Stimulated activated naive CD8-positive, alpha-beta T cell treated with anti-CD3 and anti-CD28 coated beads, Interleukin-15, Interleukin-2, amounts not matched to agents 100 ng/mL and 50 ng/mL, for 24 hours (primary cell): Measurements from ENCODE around the gene CELF1.

ENCODE experiments used
- H3K27ac Mint-ChIP-seq: one replicate; pipeline ENCODE4 v1.8.0; 2021; ENCODE audit warnings: mild to moderate bottlenecking, mixed read lengths
- H3K27me3 Mint-ChIP-seq: one replicate; pipeline ENCODE4 v1.8.0; 2021; ENCODE audit warnings: mixed read lengths
- H3K36me3 Mint-ChIP-seq: one replicate; pipeline ENCODE4 v1.8.0; 2021; ENCODE audit warnings: low read depth, mixed read lengths
- H3K4me1 Mint-ChIP-seq: one replicate; pipeline ENCODE4 v1.8.0; 2021; ENCODE audit warnings: low read depth, mixed read lengths
- H3K4me3 Mint-ChIP-seq: one replicate; pipeline ENCODE4 v1.8.0; 2021; ENCODE audit warnings: mild to moderate bottlenecking, mixed read lengths
- H3K9me3 Mint-ChIP-seq: one replicate; pipeline ENCODE4 v1.8.0; 2021; ENCODE audit warnings: mixed read lengths

CELF1 gene

GRCh38 chr11:47434011-47434786 lies 118.7 kb downstream of the CELF1 start:
- Mint-ChIP-seq H3K4me1 (no peaks in the 10 kb centered on the region), H3K27me3 (no peaks in the 10 kb centered on the region), H3K9me3 (no peaks in the 10 kb centered on the region), H3K27ac (no peak overlapping the region), H3K4me3 (no peak overlapping the region), H3K36me3 (no peaks in the 10 kb centered on the region)

DNA sequence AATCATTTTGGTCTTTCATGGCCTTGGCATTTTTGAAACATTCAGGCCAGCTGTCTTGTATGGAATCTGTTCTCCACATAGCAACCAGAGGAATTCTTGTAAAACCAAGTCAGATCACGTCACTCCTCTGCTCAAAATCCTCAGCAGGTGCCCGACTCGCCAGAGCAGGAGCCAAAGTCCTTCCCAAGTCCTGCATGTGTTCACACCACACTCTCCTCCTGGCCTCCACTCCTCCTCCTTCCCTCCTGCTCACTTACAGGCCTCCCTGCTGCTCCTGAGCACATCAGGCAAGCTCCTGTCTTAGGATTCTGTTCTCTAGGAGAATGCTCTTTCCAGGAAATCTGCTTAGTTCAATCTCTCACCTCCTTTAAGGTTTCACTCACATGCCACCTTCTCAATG lies 119.8 kb downstream of the CELF1 start:
- no peak overlapping the region for H3K4me3 Mint-ChIP-seq
- no peak overlapping the region for H3K27ac Mint-ChIP-seq
- H3K4me1 Mint-ChIP-seq, result no peaks in the 10 kb centered on the region

GRCh38 chr11:47431356-47432083 lies 121.4 kb downstream of the CELF1 start:
- Mint-ChIP-seq H3K27me3 (no peaks in the 10 kb centered on the region), H3K27ac (no peak overlapping the region), H3K9me3 (no peaks in the 10 kb centered on the region), H3K36me3 (no peaks in the 10 kb centered on the region), H3K4me1 (peaks cover 7% of the 10 kb centered on the region), H3K4me3 (no peak overlapping the region)

More for the DNA sequence above, 119.8 kb downstream of the CELF1 start:
- Mint-ChIP-seq H3K36me3 (no peaks in the 10 kb centered on the region), H3K27me3 (no peaks in the 10 kb centered on the region), H3K9me3 (no peaks in the 10 kb centered on the region)

- Mint-ChIP-seq H3K36me3 (peaks cover 9% of the 10 kb centered on the region), H3K4me1 (peaks cover 16% of the 10 kb centered on the region), H3K27ac (no peak overlapping the region)
Observed at GRCh38 chr11:47430524-47430923, 122.4 kb downstream of the CELF1 start.

DNA sequence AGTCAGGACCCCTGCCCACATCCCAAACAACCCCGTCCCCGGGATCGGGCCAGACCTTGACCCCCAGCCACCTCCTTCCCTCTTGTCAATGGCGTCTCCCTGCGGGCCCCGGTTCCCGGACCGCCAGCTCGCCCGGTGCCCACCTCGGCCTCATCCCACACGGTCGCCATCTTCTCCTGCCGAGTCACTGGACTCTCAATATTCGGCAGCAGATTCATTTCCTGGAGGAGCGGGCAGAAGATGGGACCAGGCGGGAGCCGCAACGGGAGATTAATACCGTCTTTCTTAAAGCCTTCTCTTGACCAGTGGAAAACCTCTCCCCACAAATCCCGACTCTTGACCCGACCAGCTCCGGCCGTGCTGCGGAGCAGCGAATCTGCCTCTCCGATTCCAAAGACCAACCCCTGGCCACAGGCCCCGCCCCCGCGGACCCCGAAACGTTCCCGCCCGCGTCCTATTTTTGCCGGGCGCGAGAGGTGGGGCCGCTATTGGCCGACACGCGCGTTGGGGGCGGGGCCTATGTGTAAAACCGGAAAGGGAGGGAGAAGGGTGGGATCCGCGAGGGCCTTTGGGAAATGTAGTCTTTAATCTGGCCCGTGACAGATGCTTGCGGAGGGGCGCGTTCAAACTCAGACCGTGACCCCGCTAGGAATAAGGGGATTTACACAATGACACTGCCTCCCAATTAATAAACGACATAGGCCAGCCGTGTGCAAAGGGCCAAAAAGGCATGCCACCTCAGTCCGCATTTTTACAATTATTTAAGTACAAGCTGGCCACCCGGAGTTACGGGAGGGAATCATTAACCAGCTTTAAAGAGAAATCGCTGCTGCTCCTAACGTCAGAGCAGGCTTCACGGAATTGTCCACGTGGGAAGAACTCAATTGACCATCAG lies 126.6 kb downstream of the CELF1 start, which contains the start of gene PSMC3:
TSS of gene PSMC3 (minus strand) at position 378 of the 895 bp plus-strand sequence. CDS start at position 218, 160 bp downstream.
- peak within 1 kb of the TSS; percentile 94 for H3K4me3 Mint-ChIP-seq
- no peaks in the 10 kb centered on the region for H3K27me3 Mint-ChIP-seq
- peak within 1 kb of the TSS; percentile 100 for H3K27ac Mint-ChIP-seq
- H3K9me3 Mint-ChIP-seq, result no peaks in the 10 kb centered on the region
- peaks cover 30% of the 10 kb centered on the region for H3K36me3 Mint-ChIP-seq
- peaks cover 35% of the 10 kb centered on the region for H3K4me1 Mint-ChIP-seq

More at GRCh38 chr11:47430524-47430923, 122.4 kb downstream of the CELF1 start:
- no peaks in the 10 kb centered on the region for H3K9me3 Mint-ChIP-seq
- no peak overlapping the region for H3K4me3 Mint-ChIP-seq
- H3K27me3 Mint-ChIP-seq, result no peaks in the 10 kb centered on the region

GRCh38 chr11:47425611-47426010 lies 127.3 kb downstream of the CELF1 start:
- Mint-ChIP-seq H3K27ac (peak overlapping the region; percentile 100), H3K36me3 (peaks cover 37% of the 10 kb centered on the region), H3K27me3 (no peaks in the 10 kb centered on the region), H3K9me3 (no peaks in the 10 kb centered on the region), H3K4me1 (peaks cover 35% of the 10 kb centered on the region), H3K4me3 (peak overlapping the region; percentile 94)

DNA sequence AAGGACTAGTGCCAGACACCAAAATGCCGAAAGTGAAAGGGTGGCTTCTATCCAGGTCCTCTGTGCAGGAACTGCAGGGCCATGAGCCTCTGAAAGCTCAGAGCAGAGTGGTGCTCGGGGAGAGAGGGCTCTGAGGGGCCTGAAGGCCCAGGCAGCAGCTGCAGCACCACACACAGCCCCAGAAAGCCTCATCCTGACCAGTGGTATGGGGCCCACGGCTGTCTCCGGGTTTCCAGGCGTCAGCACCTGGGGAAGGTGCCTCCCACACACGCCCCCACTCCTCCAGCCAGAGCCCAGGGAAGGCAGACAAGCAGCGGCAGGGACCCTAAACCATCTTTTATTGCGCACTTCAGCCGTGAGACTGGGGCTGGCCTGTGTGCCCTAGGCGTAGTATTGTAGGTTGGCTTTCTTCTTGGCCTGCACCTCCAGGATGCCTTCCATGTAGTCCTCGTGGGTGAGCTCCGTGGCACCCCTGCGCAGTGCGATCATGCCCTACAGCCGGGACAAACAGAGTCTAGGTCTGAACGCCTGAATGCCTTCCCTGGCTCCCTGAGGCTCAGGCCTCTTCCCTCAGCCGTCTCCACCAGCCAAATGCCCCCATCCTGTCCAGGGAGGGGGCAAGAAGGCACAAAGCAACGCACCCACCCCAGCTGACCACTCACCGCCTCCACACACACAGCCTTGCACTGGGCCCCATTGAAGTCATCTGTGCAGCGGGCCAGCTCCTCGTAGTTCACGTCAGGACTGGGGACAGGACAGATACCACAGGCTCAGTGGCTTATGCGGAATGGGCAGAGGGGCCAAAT lies 134.3 kb downstream of the CELF1 start:
- peaks cover 44% of the 10 kb centered on the region for H3K36me3 Mint-ChIP-seq
- no peak overlapping the region for H3K4me3 Mint-ChIP-seq
- H3K4me1 Mint-ChIP-seq, result peaks cover 1% of the 10 kb centered on the region
- H3K27ac Mint-ChIP-seq, result no peak overlapping the region
- no peaks in the 10 kb centered on the region for H3K27me3 Mint-ChIP-seq
- H3K9me3 Mint-ChIP-seq, result no peaks in the 10 kb centered on the region

DNA sequence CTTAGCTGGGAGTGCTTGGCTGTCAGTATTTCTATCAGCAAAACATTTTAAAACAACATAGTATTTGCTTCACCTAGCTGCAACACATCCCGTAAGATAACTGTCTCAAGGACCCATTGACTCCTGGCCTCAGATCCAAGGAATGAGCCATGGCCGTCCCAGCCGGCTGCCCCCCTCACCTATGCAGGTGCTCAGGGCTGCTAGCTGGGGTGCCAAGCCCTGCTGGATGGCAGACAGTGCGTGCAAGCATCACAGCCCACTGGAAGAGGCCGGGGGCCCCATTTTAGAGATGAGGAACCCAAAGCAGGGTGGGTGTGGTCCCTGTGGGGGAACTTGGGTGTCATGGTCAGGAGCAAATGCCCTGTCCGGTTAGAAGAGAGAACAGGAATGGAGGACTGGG lies 135.2 kb downstream of the CELF1 start:
- H3K36me3 Mint-ChIP-seq, result peaks cover 47% of the 10 kb centered on the region
- H3K9me3 Mint-ChIP-seq, result no peaks in the 10 kb centered on the region
- H3K27me3 Mint-ChIP-seq, result no peaks in the 10 kb centered on the region
- no peaks in the 10 kb centered on the region for H3K4me1 Mint-ChIP-seq
- no peak overlapping the region for H3K27ac Mint-ChIP-seq
- H3K4me3 Mint-ChIP-seq, result no peak overlapping the region

GRCh38 chr11:47415949-47416472 lies 136.9 kb downstream of the CELF1 start:
- H3K4me1 Mint-ChIP-seq, result no peaks in the 10 kb centered on the region
- H3K27ac Mint-ChIP-seq, result no peak overlapping the region
- H3K27me3 Mint-ChIP-seq, result no peaks in the 10 kb centered on the region
- peaks cover 42% of the 10 kb centered on the region for H3K36me3 Mint-ChIP-seq
- H3K9me3 Mint-ChIP-seq, result no peaks in the 10 kb centered on the region
- no peak overlapping the region for H3K4me3 Mint-ChIP-seq
